ENCODE measurements around the gene ZNF677.

- TF ChIP-seq CTCF (conservative IDR thresholded peaks at IDR 0.05; ENCODE audit: low read depth, low read length): no peak
- no peak for TF ChIP-seq EZH2phosphoT487 (IDR thresholded peaks at IDR 0.05; ENCODE audit: borderline replicate concordance, low read length)
Measured at GRCh38 chr19:53224606-53225005, 30.1 kb downstream of the ZNF677 start.
